Activated naive CD4-positive, alpha-beta T cell treated with anti-CD3 and anti-CD28 coated beads, Interleukin-2, amount 50 U/mL, for 72 hours (primary cell): ENCODE measurements around the gene TMPRSS6. TPM values are rescaled to one million over a fixed set of nuclear protein-coding genes. Genes with fewer than 3 reads are reported as not detected.
A peak's percentile ranks its signal among the peaks of the same experiment; 100 is the strongest.

ENCODE experiments used
- ATAC-seq, 2 donors: fragments of 150-1000 bp; cut with Tn5 transposase; 2 replicates each; pipeline ENCODE4 v1.10.0; 2021; ENCODE audit warnings: mild to moderate bottlenecking in 2 of 2, moderate library complexity in 2 of 2
- DNase-seq, 2 donors: peaks; one replicate each; pipeline ENCODE4 v3.0.0; 2021 to 2022; ENCODE audit warnings: low spot score in 2 of 2
- H3K27ac Mint-ChIP-seq, 2 donors: one replicate each; pipeline ENCODE4 v1.8.0; 2022; ENCODE audit warnings: mild to moderate bottlenecking in 2 of 2, mixed read lengths in 2 of 2
- H3K36me3 Mint-ChIP-seq, 2 donors: one replicate each; pipeline ENCODE4 v1.8.0; 2022; ENCODE audit warnings: mixed read lengths in 2 of 2
- H3K9me3 Mint-ChIP-seq, 2 donors: one replicate each; pipeline ENCODE4 v1.8.0; 2022; ENCODE audit warnings: mixed read lengths in 2 of 2
- total RNA-seq, 2 donors: library from RNA; stranded (reverse); gene quantifications; one replicate each; pipeline ENCODE4 v1.2.3, GENCODE V29; 2022

TMPRSS6 gene
- total RNA-seq, 2 donors from 2014 or later: 8.7 to 27.8 TPM

GRCh38 chr22:37069319-37069718 is 40.2 kb downstream of the TMPRSS6 start:
- Mint-ChIP-seq H3K9me3 (no peaks in the 10 kb centered on the region), H3K27ac (no peak overlapping the region), H3K36me3 (no peaks in the 10 kb centered on the region)
- peak in 1 of 2 donors; percentile 10 for ATAC-seq
- DNase-seq: no peak

- ATAC-seq (peak in 1 of 2 donors; percentile 36), DNase-seq (no peak)
- Mint-ChIP-seq H3K36me3 (no peaks in the 10 kb centered on the region), H3K27ac (no peak overlapping the region), H3K9me3 (no peaks in the 10 kb centered on the region)
Measured at GRCh38 chr22:37068859-37069258, 40.7 kb downstream of the TMPRSS6 start.

- no peaks in the 10 kb centered on the region for H3K9me3 Mint-ChIP-seq
- ATAC-seq: no peak
- DNase-seq: no peak
- H3K27ac Mint-ChIP-seq: peak overlapping the region; percentile 0 to 28
- no peaks in the 10 kb centered on the region for H3K36me3 Mint-ChIP-seq
Measured at GRCh38 chr22:37067428-37067827, 42.1 kb downstream of the TMPRSS6 start.

- ATAC-seq: no peak
- Mint-ChIP-seq H3K27ac (no peak overlapping the region), H3K36me3 (no peaks in the 10 kb centered on the region), H3K9me3 (no peaks in the 10 kb centered on the region)
- no peak for DNase-seq
Measured at GRCh38 chr22:37065961-37066360, 43.6 kb downstream of the TMPRSS6 start.

GRCh38 chr22:37065180-37065579 is 44.3 kb downstream of the TMPRSS6 start:
- ATAC-seq (no peak), DNase-seq (no peak)
- Mint-ChIP-seq H3K27ac (no peak overlapping the region), H3K36me3 (peaks cover 0 to 5% of the 10 kb centered on the region in 2 donors), H3K9me3 (no peaks in the 10 kb centered on the region)

- H3K36me3 Mint-ChIP-seq: peaks cover 0 to 5% of the 10 kb centered on the region in 2 donors
- no peak for DNase-seq
- H3K27ac Mint-ChIP-seq: peak overlapping the region in 1 of 2 donors; percentile 31
Measured at GRCh38 chr22:37064553-37064952, 45.0 kb downstream of the TMPRSS6 start.

GRCh38 chr22:37063431-37064420 is 45.8 kb downstream of the TMPRSS6 start:
- Mint-ChIP-seq H3K9me3 (no peaks in the 10 kb centered on the region), H3K36me3 (peaks cover 0 to 5% of the 10 kb centered on the region in 2 donors), H3K27ac (peak overlapping the region in 1 of 2 donors; percentile 31)
- no peak for DNase-seq
- ATAC-seq: no peak

More at GRCh38 chr22:37064553-37064952, 45.0 kb downstream of the TMPRSS6 start:
- H3K9me3 Mint-ChIP-seq: no peaks in the 10 kb centered on the region
- ATAC-seq: no peak

GRCh38 chr22:37062702-37063381 is 46.7 kb downstream of the TMPRSS6 start:
- ATAC-seq (no peak), DNase-seq (no peak)
- no peaks in the 10 kb centered on the region for H3K9me3 Mint-ChIP-seq
- H3K36me3 Mint-ChIP-seq: peaks cover 0 to 5% of the 10 kb centered on the region in 2 donors
- H3K27ac Mint-ChIP-seq: no peak overlapping the region

- ATAC-seq (no peak), DNase-seq (no peak)
- Mint-ChIP-seq H3K36me3 (peaks cover 0 to 5% of the 10 kb centered on the region in 2 donors), H3K27ac (peak overlapping the region in 1 of 2 donors; percentile 79), H3K9me3 (no peaks in the 10 kb centered on the region)
Measured at GRCh38 chr22:37062376-37062675, 47.2 kb downstream of the TMPRSS6 start.

GRCh38 chr22:37061611-37062375 is 47.7 kb downstream of the TMPRSS6 start:
- ATAC-seq (no peak), DNase-seq (no peak)
- no peaks in the 10 kb centered on the region for H3K9me3 Mint-ChIP-seq
- H3K36me3 Mint-ChIP-seq: peaks cover 0 to 5% of the 10 kb centered on the region in 2 donors
- peak overlapping the region in 1 of 2 donors; percentile 79 for H3K27ac Mint-ChIP-seq

- Mint-ChIP-seq H3K36me3 (peaks cover 0 to 5% of the 10 kb centered on the region in 2 donors), H3K9me3 (no peaks in the 10 kb centered on the region), H3K27ac (peak overlapping the region in 1 of 2 donors; percentile 72)
- ATAC-seq: peak; percentile 79 to 89
- DNase-seq: peak in 1 of 2 donors; percentile 52
Measured at GRCh38 chr22:37060801-37061610, 48.5 kb downstream of the TMPRSS6 start.

- ATAC-seq: peak in 1 of 2 donors; percentile 23
- no peaks in the 10 kb centered on the region for H3K9me3 Mint-ChIP-seq
- H3K36me3 Mint-ChIP-seq: peaks cover 0 to 5% of the 10 kb centered on the region in 2 donors
- no peak for DNase-seq
- H3K27ac Mint-ChIP-seq: no peak overlapping the region
Measured at GRCh38 chr22:37059876-37060449, 49.5 kb downstream of the TMPRSS6 start.

GRCh38 chr22:37058917-37059701 is 50.4 kb downstream of the TMPRSS6 start:
- Mint-ChIP-seq H3K9me3 (no peaks in the 10 kb centered on the region), H3K27ac (no peak overlapping the region), H3K36me3 (peaks cover 0 to 5% of the 10 kb centered on the region in 2 donors)
- DNase-seq (no peak), ATAC-seq (no peak)

GRCh38 chr22:37057796-37058510 is 51.6 kb downstream of the TMPRSS6 start:
- Mint-ChIP-seq H3K27ac (no peak overlapping the region), H3K9me3 (no peaks in the 10 kb centered on the region), H3K36me3 (peaks cover 0 to 5% of the 10 kb centered on the region in 2 donors)

More at GRCh38 chr22:37057796-37058510, 51.6 kb downstream of the TMPRSS6 start:
- no peak for DNase-seq
- ATAC-seq: no peak
